Measurements from ENCODE around the gene CHADL.

- TF ChIP-seq, protein P1, sequence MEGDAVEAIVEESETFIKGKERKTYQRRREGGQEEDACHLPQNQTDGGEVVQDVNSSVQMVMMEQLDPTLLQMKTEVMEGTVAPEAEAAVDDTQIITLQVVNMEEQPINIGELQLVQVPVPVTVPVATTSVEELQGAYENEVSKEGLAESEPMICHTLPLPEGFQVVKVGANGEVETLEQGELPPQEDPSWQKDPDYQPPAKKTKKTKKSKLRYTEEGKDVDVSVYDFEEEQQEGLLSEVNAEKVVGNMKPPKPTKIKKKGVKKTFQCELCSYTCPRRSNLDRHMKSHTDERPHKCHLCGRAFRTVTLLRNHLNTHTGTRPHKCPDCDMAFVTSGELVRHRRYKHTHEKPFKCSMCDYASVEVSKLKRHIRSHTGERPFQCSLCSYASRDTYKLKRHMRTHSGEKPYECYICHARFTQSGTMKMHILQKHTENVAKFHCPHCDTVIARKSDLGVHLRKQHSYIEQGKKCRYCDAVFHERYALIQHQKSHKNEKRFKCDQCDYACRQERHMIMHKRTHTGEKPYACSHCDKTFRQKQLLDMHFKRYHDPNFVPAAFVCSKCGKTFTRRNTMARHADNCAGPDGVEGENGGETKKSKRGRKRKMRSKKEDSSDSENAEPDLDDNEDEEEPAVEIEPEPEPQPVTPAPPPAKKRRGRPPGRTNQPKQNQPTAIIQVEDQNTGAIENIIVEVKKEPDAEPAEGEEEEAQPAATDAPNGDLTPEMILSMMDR (conservative IDR thresholded peaks at IDR 0.05; ENCODE audit: low read depth, low read length) = no peak
- TF ChIP-seq POLR2A (IDR thresholded peaks at IDR 0.05; ENCODE audit: low read depth, low read length) (no peak), USF2 (IDR thresholded peaks at IDR 0.05; ENCODE audit: low read depth, low read length) (no peak), MXI1 (IDR thresholded peaks at IDR 0.05; ENCODE audit: borderline replicate concordance, low read depth, low read length) (no peak), SMC3 (IDR thresholded peaks at IDR 0.05; ENCODE audit: low read depth, low read length) (no peak)
Observed at GRCh38 chr22:41260871-41261270, 20.1 kb upstream of the CHADL start.

Data from IMR-90 (cell line).